Nephron (organoid): Measurements from ENCODE around the gene CHD9.

Source experiments
- H3K27ac Mint-ChIP-seq, 3 experiments: 2 replicates each; pipeline ENCODE4 v1.8.0; 2020; ENCODE audit warnings: mixed read lengths in 3 of 3, mild to moderate bottlenecking in 2 of 3, moderate library complexity in 1 of 3
- H3K27me3 Mint-ChIP-seq: 2 replicates; pipeline ENCODE4 v1.8.0; 2021; ENCODE audit warnings: low read depth, mild to moderate bottlenecking, moderate library complexity, mixed read lengths
- H3K36me3 Mint-ChIP-seq: 2 replicates; pipeline ENCODE4 v1.8.0; 2020; ENCODE audit warnings: low read depth, mixed read lengths
- H3K4me1 Mint-ChIP-seq: 2 replicates; pipeline ENCODE4 v1.8.0; 2020; ENCODE audit warnings: mixed read lengths
- H3K4me3 Mint-ChIP-seq, 3 experiments: 2 replicates each; pipeline ENCODE4 v1.8.0; 2020; ENCODE audit warnings: mild to moderate bottlenecking in 3 of 3, mixed read lengths in 3 of 3, moderate library complexity in 2 of 3
- H3K9me3 Mint-ChIP-seq: 2 replicates; pipeline ENCODE4 v1.8.0; 2020; ENCODE audit warnings: mixed read lengths
- TF ChIP-seq, protein P1 (sequence below), 3 experiments: fragments of 200-600 bp; sonication (generic); IDR thresholded peaks; one replicate each; pipeline ENCODE4 v1.5.0; 2021; ENCODE audit warnings: antibody characterized with exemption in 3 of 3; ENCODE audit not compliant: unreplicated experiment in 3 of 3

Gene CHD9

GRCh38 chr16:53224951-53225533 is 170.3 kb downstream of the CHD9 start:
- Mint-ChIP-seq H3K4me1 (no peaks in the 10 kb centered on the region), H3K27ac (no peak overlapping the region), H3K27me3 (no peaks in the 10 kb centered on the region), H3K36me3 (peaks cover 52% of the 10 kb centered on the region), H3K9me3 (no peaks in the 10 kb centered on the region), H3K4me3 (no peak overlapping the region)
- TF ChIP-seq, protein P1, sequence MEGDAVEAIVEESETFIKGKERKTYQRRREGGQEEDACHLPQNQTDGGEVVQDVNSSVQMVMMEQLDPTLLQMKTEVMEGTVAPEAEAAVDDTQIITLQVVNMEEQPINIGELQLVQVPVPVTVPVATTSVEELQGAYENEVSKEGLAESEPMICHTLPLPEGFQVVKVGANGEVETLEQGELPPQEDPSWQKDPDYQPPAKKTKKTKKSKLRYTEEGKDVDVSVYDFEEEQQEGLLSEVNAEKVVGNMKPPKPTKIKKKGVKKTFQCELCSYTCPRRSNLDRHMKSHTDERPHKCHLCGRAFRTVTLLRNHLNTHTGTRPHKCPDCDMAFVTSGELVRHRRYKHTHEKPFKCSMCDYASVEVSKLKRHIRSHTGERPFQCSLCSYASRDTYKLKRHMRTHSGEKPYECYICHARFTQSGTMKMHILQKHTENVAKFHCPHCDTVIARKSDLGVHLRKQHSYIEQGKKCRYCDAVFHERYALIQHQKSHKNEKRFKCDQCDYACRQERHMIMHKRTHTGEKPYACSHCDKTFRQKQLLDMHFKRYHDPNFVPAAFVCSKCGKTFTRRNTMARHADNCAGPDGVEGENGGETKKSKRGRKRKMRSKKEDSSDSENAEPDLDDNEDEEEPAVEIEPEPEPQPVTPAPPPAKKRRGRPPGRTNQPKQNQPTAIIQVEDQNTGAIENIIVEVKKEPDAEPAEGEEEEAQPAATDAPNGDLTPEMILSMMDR (IDR thresholded peaks at IDR 0.05; ENCODE audit: unreplicated experiment in 3 of 3), result no peak

DNA sequence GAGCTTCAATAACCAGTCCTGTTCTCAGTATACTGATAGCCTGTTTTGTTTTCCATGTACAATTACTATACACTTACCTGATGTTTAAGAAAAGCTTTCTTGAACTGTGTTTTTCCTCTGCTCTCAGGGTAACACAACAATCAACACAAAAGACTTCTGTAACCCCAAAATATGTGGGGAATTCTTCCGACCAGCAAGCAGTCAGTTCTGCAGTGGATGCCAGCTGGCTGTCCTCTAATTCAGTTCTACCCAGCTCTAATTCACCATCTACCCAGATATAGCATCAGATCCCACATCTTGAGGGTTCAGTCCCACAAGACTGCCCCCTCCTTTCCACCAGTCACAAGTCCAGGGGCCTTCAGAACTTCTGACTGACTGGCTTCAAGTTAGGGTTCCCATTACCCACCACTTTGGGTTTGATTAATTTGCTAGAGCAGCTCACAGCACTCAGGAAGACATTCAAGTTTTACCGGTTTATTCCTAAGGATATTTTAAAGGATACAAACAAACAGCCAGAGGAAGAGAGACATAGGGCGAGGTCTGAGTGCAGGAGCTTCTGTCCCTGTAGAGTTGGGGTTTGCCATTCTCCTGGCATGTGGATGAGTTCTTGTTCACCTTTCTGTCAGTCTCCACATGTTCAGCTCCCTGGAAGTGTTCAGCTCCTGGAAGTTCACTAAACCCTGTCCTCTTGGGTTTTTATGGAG is 178.2 kb downstream of the CHD9 start:
- no peaks in the 10 kb centered on the region for H3K27me3 Mint-ChIP-seq
- H3K27ac Mint-ChIP-seq, result no peak overlapping the region
- no peak overlapping the region for H3K4me3 Mint-ChIP-seq
- H3K4me1 Mint-ChIP-seq, result no peaks in the 10 kb centered on the region
- H3K36me3 Mint-ChIP-seq, result peaks cover 79% of the 10 kb centered on the region
- TF ChIP-seq, protein P1 (IDR thresholded peaks at IDR 0.05; ENCODE audit: unreplicated experiment in 3 of 3), result no peak
- H3K9me3 Mint-ChIP-seq, result no peaks in the 10 kb centered on the region

- Mint-ChIP-seq H3K27me3 (no peaks in the 10 kb centered on the region), H3K36me3 (peaks cover 75% of the 10 kb centered on the region), H3K9me3 (no peaks in the 10 kb centered on the region), H3K4me3 (no peak overlapping the region), H3K27ac (no peak overlapping the region), H3K4me1 (no peaks in the 10 kb centered on the region)
- TF ChIP-seq, protein P1 (IDR thresholded peaks at IDR 0.05; ENCODE audit: unreplicated experiment in 3 of 3), result no peak
Observed at GRCh38 chr16:53234836-53235235, 180.0 kb downstream of the CHD9 start.

DNA sequence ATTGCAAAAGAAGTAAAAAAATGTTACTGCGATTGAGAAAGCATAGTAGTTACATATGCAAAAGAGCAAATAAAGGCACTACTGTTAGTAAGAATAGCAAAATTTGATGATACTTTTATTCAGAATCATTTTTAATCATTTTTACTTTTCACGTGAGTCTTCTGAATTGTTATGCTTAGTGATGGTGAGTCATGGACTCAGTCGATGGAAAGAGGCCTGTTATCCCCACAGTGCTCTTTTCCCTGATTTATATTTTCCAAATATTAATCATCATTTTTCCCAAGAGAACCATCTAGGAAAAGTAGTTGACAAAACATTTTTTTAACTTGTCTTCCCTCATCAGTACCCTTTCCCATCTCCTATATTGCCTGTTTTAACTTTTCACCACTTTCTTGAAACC is 181.1 kb downstream of the CHD9 start:
- H3K4me1 Mint-ChIP-seq, result no peaks in the 10 kb centered on the region
- H3K9me3 Mint-ChIP-seq, result no peaks in the 10 kb centered on the region
- TF ChIP-seq, protein P1 (IDR thresholded peaks at IDR 0.05; ENCODE audit: unreplicated experiment in 3 of 3), result no peak
- peaks cover 67% of the 10 kb centered on the region for H3K36me3 Mint-ChIP-seq
- no peaks in the 10 kb centered on the region for H3K27me3 Mint-ChIP-seq
- H3K4me3 Mint-ChIP-seq, result no peak overlapping the region
- H3K27ac Mint-ChIP-seq, result no peak overlapping the region

GRCh38 chr16:53249331-53249730 is 194.5 kb downstream of the CHD9 start:
- H3K36me3 Mint-ChIP-seq, result peaks cover 83% of the 10 kb centered on the region
- H3K27ac Mint-ChIP-seq, result no peak overlapping the region
- no peak overlapping the region for H3K4me3 Mint-ChIP-seq
- peaks cover 15% of the 10 kb centered on the region for H3K9me3 Mint-ChIP-seq
- TF ChIP-seq, protein P1 (IDR thresholded peaks at IDR 0.05; ENCODE audit: unreplicated experiment in 3 of 3), result no peak
- no peaks in the 10 kb centered on the region for H3K4me1 Mint-ChIP-seq
- no peaks in the 10 kb centered on the region for H3K27me3 Mint-ChIP-seq

DNA sequence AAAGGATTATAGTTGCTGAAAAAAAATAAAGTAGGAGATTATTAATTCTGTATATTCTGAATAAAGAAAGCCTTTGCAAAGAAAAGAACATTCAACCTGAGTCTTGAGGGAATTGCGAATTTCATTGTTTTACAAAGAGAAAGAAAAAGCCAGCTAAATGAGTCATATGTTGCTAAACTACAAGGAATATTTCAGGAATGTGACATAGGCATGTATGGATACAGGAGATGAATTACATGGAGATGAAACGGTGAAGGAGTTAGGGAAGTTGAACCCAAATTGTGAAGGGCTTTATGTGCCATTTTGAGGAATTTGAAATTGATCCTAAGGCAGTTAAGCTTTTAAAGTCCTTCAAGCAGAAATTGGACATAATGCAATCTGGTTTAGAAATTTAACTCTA is 202.2 kb downstream of the CHD9 start:
- H3K9me3 Mint-ChIP-seq, result peaks cover 16% of the 10 kb centered on the region

More for the DNA sequence above, 202.2 kb downstream of the CHD9 start:
- Mint-ChIP-seq H3K4me1 (no peaks in the 10 kb centered on the region), H3K4me3 (no peak overlapping the region), H3K27me3 (no peaks in the 10 kb centered on the region), H3K36me3 (peaks cover 88% of the 10 kb centered on the region), H3K27ac (peak overlapping the region in 1 of 3 experiments; percentile 9)
- TF ChIP-seq, protein P1 (IDR thresholded peaks at IDR 0.05; ENCODE audit: unreplicated experiment in 3 of 3), result no peak
